Transverse colon (tissue), 3 donors: ENCODE data around the gene PIEZO1.

Experiments used
- CTCF ChIP-seq, 5 experiments: fragments of 200-600 bp in 3 of 5; fragments of 450-650 bp in 2 of 5; sonication (generic) in 3 of 5; IDR thresholded peaks; 1 replicate in 2 of 5; 2 replicates in 3 of 5; pipeline ENCODE4 v1.5.1; 2016 to 2017; ENCODE audit warnings: antibody characterized with exemption in 5 of 5, inconsistent platforms in 3 of 5, mild to moderate bottlenecking in 2 of 5, moderate library complexity in 1 of 5
- EP300 ChIP-seq: sonication (generic); formaldehyde crosslinking; IDR thresholded peaks from one replicate; pipeline ENCODE4 v1.6.1; 2017; ENCODE audit warnings: antibody characterized with exemption, low read depth

- TF ChIP-seq CTCF (IDR thresholded peaks at IDR 0.05) (peak in 1 of 5 experiments; percentile 15), EP300 (no peak)
Measured at GRCh38 chr16:88754912-88755744, 29.9 kb downstream of the PIEZO1 start.
